Transverse colon (tissue), 4 donors: Measurements from ENCODE around the gene PICK1. TPM values are rescaled to one million over a fixed set of nuclear protein-coding genes. Genes with fewer than 3 reads are reported as not detected.

ENCODE experiments used
- DNase-seq: peaks from one replicate; pipeline ENCODE4 v3.0.0-alpha.2; 2019
- H3K27ac ChIP-seq, 4 donors: fragments of 200-600 bp; sonication (generic); 2 replicates each; pipeline ENCODE4 v1.5.1; 2016 to 2018; ENCODE audit warnings: inconsistent platforms in 4 of 4
- H3K27me3 ChIP-seq: fragments of 200-600 bp; sonication (generic); 2 replicates; pipeline ENCODE4 v1.5.1; 2017; ENCODE audit warnings: inconsistent platforms
- H3K36me3 ChIP-seq, 4 donors: fragments of 200-600 bp; sonication (generic); 2 replicates each; pipeline ENCODE4 v1.5.1; 2017 to 2019; ENCODE audit warnings: inconsistent platforms in 4 of 4
- H3K4me1 ChIP-seq, 4 donors: fragments of 200-600 bp; sonication (generic); 2 replicates each; pipeline ENCODE4 v1.5.1; 2017 to 2020; ENCODE audit warnings: inconsistent platforms in 4 of 4
- H3K4me3 ChIP-seq, 4 donors: fragments of 200-600 bp; sonication (generic); 1 replicate in 1 of 4; 2 replicates in 3 of 4; pipeline versions ENCODE4 v1.5.1 to v1.6.1; 2017 to 2019; ENCODE audit warnings: inconsistent platforms in 4 of 4
- H3K9me3 ChIP-seq, 2 donors: fragments of 200-600 bp; sonication (generic); 2 replicates each; pipeline ENCODE4 v1.5.1; 2017 to 2019; ENCODE audit warnings: inconsistent platforms in 2 of 2
- EP300 ChIP-seq: sonication (generic); formaldehyde crosslinking; IDR thresholded peaks from one replicate; pipeline ENCODE4 v1.6.1; 2017; ENCODE audit warnings: antibody characterized with exemption, low read depth
- POLR2A ChIP-seq: fragments of 450-650 bp; IDR thresholded peaks from one replicate; pipeline ENCODE4 v1.6.1; 2016; ENCODE audit warnings: antibody characterized with exemption, mild to moderate bottlenecking, moderate library complexity
- POLR2AphosphoS5 ChIP-seq, 3 donors: sonication (generic); formaldehyde crosslinking; IDR thresholded peaks; one replicate each; pipeline ENCODE4 v1.6.1; 2016; ENCODE audit warnings: antibody characterized with exemption in 3 of 3
- WGBS, 2 donors: methylation state at CpG; one replicate each; pipeline ENCODE4 v1.1.5; 2018; ENCODE audit warnings: low coverage in 1 of 2; 5-methylcytosine and 5-hydroxymethylcytosine counted together
- in situ Hi-C, 4 donors: fragments of 200-750 bp; cut with MboI; loops; one replicate each; pipeline versions ENCODE4 v1.15.0 to v1.15.1; 2017; ENCODE audit warnings: low sequenced_read_pairs in 3 of 4, low pct_ligation_motif_present in 1 of 4, low pct_unique_long_range_greater_than_20kb in 1 of 4
- intact Hi-C: fragments of 100-400 bp; cut with DNase I; formaldehyde crosslinking; loops from one replicate; pipeline ENCODE4 v1.15.1; 2023; ENCODE audit warnings: low total_unique reads
- total RNA-seq, 4 donors: library from RNA; depleted of rRNA; stranded (reverse); fragments of >200 nt; gene quantifications; one replicate each; pipeline ENCODE4 v1.1.0, GENCODE V29; 2016
- TF ChIP-seq, protein P1 (sequence below), 5 experiments: fragments of 200-600 bp in 3 of 5; fragments of 450-650 bp in 2 of 5; sonication (generic) in 3 of 5; IDR thresholded peaks; 1 replicate in 2 of 5; 2 replicates in 3 of 5; pipeline ENCODE4 v1.5.1; 2016 to 2017; ENCODE audit warnings: antibody characterized with exemption in 5 of 5, inconsistent platforms in 3 of 5, mild to moderate bottlenecking in 2 of 5, moderate library complexity in 1 of 5

The PICK1 gene
- total RNA-seq, 4 donors from 2014 or later, result 34.3 to 127 (median 69.3) TPM

DNA sequence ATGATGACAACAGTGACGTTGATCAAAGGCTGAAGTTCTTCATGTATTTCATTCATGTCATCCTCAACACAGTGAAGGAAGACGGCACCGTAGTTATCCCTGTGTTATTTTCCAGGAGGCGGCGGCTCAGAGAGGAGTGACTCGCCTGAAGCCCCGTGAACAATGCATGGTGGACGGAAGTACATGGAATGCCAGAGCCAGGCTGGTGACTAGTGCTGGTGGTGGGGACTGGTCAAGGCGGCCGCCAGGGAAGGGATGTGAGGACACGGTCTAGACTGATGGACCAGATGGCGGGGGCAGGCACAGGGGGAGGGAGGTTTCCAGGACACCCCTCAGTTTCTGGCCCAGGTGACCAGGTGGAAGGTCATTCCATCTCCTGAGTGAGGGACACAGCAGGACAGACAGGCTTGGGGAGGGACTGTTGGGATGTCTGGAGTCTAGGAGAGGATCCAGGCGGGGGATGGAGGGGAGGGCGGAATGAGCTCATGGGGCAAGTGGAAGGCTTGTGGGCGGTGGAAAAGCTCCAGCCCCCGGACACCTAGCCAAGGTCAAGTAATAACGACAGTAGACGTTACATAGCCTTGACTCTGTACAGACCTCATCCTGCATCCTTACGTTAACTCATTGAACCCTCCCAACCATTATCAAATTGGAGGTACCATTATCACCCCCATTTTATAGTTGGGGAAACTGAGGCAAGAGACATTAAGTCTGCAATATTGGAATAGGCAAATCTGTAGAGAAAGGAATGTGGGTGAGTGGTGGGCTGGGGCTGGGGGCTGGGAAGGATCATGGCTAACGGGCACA lies 16.0 kb upstream of the PICK1 start:
- H3K4me1 ChIP-seq, result no peaks in the 10 kb centered on the region
- H3K4me3 ChIP-seq, result no peak overlapping the region
- 80 to 91% methylated on average over 7 to 20 of the region's 20 CpGs for WGBS, 2 donors
- H3K36me3 ChIP-seq, result no peaks in the 10 kb centered on the region
- no peak overlapping the region for H3K27ac ChIP-seq
- H3K27me3 ChIP-seq, result no peaks in the 10 kb centered on the region
- no peaks in the 10 kb centered on the region for H3K9me3 ChIP-seq
- in situ Hi-C loops, result no loop called here
- intact Hi-C loops, result no loop called here
- TF ChIP-seq EP300 (no peak), POLR2AphosphoS5 (IDR thresholded peaks at IDR 0.05) (no peak), POLR2A (no peak)
- TF ChIP-seq, protein P1, sequence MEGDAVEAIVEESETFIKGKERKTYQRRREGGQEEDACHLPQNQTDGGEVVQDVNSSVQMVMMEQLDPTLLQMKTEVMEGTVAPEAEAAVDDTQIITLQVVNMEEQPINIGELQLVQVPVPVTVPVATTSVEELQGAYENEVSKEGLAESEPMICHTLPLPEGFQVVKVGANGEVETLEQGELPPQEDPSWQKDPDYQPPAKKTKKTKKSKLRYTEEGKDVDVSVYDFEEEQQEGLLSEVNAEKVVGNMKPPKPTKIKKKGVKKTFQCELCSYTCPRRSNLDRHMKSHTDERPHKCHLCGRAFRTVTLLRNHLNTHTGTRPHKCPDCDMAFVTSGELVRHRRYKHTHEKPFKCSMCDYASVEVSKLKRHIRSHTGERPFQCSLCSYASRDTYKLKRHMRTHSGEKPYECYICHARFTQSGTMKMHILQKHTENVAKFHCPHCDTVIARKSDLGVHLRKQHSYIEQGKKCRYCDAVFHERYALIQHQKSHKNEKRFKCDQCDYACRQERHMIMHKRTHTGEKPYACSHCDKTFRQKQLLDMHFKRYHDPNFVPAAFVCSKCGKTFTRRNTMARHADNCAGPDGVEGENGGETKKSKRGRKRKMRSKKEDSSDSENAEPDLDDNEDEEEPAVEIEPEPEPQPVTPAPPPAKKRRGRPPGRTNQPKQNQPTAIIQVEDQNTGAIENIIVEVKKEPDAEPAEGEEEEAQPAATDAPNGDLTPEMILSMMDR (IDR thresholded peaks at IDR 0.05), result no peak
- DNase-seq, result no peak

DNA sequence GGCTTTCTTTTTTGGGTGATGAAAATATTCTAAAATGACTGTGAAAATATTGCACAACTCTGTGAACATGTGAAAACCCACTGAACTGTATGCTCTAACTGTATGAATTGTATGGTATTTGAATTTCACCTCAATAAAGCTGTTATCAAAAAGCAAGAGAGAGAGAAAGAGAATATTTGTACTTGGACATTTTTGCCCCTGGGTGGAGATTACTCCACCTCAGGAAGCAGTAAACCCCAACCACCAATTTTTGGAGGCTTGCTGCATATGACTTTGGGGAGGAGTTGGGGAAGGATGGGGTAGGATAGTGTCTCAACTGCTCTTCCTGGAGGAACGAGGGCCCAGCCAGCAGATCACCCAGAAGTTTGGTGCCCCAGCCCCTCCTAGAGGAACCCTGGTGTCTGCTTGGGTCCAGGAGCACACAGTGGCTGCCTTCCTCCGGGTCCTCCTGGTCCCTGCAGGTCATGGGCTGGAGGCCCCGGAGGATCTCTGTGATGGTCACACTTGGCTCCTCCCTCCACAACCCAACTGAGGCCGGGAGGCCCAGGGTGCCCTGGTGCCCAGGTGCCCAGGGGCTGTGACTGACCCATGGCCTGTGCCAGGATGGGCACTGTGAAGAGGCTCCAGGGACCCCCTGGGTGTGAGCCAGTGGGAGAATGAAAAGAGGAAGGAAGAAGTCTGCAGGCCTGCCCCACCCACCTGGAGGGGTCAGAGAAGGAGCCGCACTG lies 15.3 kb upstream of the PICK1 start:
- no peak overlapping the region for H3K27ac ChIP-seq
- H3K36me3 ChIP-seq, result no peaks in the 10 kb centered on the region
- no peaks in the 10 kb centered on the region for H3K9me3 ChIP-seq
- DNase-seq, result no peak
- in situ Hi-C loops, result no loop called here
- 72% methylated on average over 5 of the region's 5 CpGs; no CpG with 5 or more reads in 1 of the 2 donors for WGBS, 2 donors
- H3K4me3 ChIP-seq, result no peak overlapping the region
- H3K27me3 ChIP-seq, result no peaks in the 10 kb centered on the region
- no peaks in the 10 kb centered on the region for H3K4me1 ChIP-seq
- no peak for TF ChIP-seq POLR2AphosphoS5 (IDR thresholded peaks at IDR 0.05)
- TF ChIP-seq, protein P1 (IDR thresholded peaks at IDR 0.05), result no peak
- intact Hi-C loops, result no loop called here

DNA sequence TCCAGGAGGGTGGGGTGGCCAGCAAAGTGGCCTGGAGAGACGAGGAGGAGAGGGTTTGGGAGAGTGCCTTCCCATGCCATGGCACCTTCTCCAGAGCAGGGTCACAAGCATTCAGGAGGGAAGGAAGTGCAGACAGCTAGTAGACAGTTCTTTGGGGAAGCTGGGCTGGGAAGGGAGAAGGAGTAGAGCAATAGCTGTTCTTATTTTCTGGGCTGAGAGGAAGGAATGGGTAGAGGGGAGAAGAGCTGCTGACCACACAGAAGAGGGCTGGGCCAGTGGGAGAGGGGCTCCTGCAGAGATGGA lies 14.8 kb upstream of the PICK1 start:
- intact Hi-C loops, result no loop called here
- Histone ChIP-seq H3K4me3 (no peak overlapping the region), H3K4me1 (no peaks in the 10 kb centered on the region), H3K27me3 (no peaks in the 10 kb centered on the region), H3K9me3 (no peaks in the 10 kb centered on the region), H3K27ac (no peak overlapping the region), H3K36me3 (no peaks in the 10 kb centered on the region)
- TF ChIP-seq POLR2A, result no peak
- TF ChIP-seq, protein P1 (IDR thresholded peaks at IDR 0.05), result no peak
- no peak for TF ChIP-seq EP300
- TF ChIP-seq POLR2AphosphoS5 (IDR thresholded peaks at IDR 0.05), result no peak
- no peak for DNase-seq
- 56 to 67% methylated on average over 1 of the region's 1 CpG for WGBS, 2 donors
- in situ Hi-C loops, result no loop called here

DNA sequence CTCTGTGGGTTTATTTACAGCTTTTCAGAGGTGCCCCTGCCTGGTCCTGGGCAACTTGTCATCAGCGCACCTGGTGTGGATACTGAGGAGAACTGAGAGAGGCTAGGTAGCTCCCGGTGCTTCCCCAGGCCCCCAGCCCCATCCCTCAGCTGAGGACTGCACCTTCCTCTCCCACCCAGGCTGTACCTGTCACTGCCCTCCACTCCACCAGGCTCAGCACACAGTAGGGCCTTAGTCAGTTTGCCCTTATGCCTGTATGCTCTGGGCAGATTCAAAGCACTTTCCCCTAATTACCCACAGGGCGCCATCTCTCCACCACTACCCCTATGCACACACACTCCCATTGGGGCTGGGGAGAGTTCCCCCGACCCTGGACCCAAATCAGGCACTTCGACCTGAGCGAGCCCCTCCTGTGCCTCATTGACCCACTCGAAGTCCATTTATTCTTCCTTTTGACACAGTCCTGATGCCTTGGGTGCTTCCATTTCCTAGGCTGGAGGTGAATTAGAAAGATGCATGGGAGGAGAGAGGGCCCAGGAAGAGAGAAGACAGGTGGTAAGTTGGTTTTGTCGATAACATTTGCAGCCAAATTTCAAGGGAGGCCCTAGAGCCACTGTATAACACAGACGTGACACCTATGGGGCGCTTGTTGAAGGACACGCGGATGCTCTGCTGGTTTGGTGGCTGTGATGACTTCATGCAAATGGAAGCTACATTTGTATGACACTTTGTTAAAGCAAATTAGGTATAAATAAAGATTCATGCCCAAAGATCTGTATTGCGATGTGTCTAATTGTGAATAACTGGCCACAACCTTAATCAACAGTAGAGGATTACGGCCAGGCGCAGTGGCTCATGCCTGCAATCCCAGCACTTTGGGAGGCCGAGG lies 13.8 kb upstream of the PICK1 start:
- no peaks in the 10 kb centered on the region for H3K36me3 ChIP-seq
- no peak for DNase-seq
- H3K27me3 ChIP-seq, result no peaks in the 10 kb centered on the region
- H3K9me3 ChIP-seq, result no peaks in the 10 kb centered on the region
- in situ Hi-C loops, result no loop called here
- intact Hi-C loops, result loop anchor here (2.0 kb wide), 1 partner anchor 79 kb away; no protein-coding TSS in a partner anchor
- WGBS, 2 donors, result 89 to 95% methylated on average over 7 to 16 of the region's 16 CpGs
- H3K27ac ChIP-seq, result no peak overlapping the region
- no peak overlapping the region for H3K4me3 ChIP-seq
- no peaks in the 10 kb centered on the region for H3K4me1 ChIP-seq
- TF ChIP-seq POLR2AphosphoS5 (IDR thresholded peaks at IDR 0.05) (no peak), POLR2A (no peak), EP300 (no peak)
- TF ChIP-seq, protein P1 (IDR thresholded peaks at IDR 0.05), result no peak
